ENCODE data around the gene TRDMT1.
"Not testable (repeated sequence)": the region's sequence is repeated elsewhere in the genome, so short reads cannot be mapped to it uniquely, and the experiment has no call there.

TRDMT1 gene

DNA sequence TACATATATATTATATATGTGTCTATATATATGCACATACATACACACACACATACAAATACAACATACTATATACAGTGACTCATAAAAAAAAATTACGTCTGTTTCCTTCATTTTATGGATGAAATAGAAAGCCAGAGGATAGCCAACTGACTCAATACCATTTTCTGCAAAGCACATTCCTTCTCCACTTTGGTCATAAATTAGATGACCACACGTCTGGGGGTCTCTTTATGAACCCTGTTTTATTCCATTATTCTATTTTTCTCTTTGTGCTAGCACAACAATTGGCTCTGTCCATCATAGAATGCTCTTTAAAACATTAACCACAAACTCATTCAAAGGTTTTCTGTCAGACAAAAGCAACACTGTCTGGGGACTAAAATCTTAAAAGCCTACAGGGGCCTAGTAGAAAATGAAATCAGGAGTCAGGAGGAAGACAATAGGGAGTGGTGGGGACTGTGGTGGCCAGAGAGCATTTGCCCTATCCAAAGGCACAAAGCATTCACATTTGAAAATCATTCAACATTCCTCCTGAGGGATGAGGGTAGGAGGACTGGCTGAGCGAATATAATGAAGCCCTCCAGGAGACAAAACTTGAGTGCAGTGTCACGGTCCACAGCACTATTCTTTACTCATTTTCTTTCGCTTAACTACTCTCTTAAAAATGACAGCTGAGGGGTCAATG, 76.1 kb downstream of the TRDMT1 start:
- no peak for DNase-seq

DNA sequence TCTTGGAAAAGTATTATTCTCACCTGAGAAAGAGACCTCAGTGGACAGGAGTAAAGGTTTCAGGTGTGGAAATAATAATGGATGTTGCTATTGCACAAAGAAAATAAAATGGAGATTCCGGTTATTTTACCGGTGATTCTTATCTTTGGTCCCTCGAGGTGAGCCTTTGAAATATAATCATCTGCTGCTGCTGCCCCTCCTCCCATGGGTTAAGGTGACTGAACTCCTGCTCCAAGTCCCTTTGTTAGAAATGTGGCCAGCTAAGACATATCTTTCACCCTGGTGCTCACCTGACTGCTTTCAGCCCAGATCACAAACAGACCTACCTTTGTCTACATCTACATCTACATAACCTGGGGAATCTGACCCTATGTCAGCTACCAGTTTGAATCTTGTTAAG, 77.5 kb downstream of the TRDMT1 start:
- DNase-seq = no peak

DNA sequence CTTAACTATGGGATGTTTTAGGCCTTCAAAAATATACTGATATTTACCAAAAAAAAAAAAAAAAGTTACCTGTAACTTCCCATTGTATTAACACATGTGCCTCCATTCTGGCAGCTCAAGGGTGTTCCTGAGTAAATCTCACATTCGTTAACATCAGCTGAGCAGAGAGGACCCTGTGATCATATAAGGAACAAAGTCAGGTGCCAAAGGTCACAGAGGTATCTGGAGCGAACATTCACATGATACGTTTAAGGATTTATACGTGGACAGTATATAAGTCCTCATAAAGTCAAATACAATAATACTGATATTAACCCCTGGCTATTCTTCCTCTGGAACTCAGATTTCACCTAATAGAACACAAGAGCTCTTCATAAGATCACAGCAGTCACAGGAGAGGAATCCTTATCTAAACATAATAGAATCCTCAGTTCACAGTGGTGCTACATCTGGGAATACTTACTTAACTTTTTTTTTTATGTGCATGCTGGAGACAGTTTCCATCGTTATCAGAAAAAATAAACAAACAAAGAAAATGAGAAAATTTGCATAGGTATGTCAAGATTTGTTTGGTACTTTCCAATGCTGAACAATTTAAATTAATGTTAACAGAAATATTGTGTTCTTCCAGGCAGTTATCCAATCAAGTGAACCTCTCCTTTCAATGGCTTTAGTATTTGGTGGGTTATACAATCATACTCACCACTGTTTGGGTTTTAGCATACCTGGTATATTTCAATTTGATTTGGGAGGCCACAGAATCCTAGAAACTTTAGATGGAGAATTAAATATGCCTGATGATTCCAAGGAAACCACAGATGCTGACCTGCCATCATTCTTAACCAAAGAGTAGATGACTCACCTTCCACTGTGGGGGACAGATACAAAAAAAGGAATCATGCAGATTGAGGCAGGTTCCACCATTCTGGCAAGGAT, 78.5 kb downstream of the TRDMT1 start:
- no peak for DNase-seq

DNA sequence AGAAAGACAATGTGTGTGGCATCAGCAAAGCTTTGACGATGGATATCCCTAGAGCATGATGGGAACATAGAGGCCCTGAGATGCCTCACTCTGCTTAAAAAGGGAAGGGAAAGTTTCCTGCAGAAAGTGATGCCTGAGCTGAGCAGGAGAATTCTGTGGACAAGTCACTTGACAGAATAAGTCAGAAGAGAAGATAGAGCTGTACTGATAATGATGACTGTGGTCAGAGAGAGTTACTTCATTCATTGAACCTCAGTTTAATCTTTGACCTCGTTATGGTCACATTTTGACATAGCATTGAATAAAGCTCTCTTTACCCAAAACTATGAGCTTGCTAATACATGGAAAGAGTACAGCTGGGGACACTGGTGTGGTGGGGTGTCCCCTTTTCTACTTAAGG, 79.4 kb downstream of the TRDMT1 start:
- no peak for DNase-seq

DNA sequence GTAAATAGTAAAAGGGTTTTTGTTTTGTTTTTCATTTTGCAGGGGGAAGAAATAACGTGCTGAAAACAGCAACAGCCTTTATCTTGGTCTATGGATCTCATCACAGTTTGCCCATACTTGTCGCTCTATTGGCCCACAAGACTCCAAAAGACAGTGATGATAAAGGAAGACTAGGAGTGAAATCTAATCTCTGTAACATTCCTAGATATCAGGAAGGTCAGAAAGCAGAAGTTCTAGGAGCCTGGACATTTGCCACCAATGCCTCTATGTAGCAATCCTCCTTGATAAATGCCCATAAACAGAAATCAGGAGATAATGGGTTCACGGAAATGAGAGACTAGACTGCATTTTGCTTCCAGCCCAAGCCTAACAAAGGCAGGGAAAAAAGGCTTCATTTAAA, 80.8 kb downstream of the TRDMT1 start:
- DNase-seq = no peak

DNA sequence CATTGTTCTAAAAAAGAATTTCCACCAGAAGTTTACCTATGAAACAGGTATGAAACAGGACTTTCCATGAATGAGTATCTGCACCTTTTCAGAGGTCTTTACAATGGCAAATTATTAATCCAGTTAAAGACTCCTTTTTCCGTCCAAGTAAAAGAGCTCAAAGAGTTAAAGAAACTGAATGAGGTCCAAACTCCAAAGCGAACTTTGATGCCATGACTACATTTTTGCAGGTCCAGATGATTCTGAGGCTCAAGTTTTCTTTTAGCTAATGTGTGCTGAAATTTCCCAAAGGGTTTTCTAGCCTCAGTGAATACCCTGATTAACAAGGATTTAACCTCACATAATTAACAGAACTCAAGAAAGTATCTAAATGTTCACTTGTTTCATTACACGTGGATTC, 81.6 kb downstream of the TRDMT1 start:
- DNase-seq = no peak

DNA sequence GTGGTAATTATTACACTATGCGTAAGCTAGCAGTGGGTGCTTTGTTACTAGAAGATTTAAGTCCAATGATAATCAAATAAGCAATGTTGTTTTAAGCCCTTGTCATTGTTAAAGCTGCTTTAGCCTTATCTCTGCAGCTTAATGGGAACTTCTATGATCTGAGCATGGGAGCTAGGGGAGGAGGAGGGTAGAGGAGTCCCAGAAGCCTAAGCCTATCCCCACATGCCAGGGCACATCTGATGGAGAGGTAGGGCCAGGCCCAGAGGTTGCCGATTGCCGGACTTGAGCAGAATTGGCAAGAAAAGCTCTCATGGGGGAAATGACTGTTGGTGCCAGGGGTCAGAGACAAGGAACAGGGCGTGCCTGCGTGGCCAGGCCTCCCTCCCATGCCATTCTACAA, 85.3 kb downstream of the TRDMT1 start:
- no peak for DNase-seq

DNA sequence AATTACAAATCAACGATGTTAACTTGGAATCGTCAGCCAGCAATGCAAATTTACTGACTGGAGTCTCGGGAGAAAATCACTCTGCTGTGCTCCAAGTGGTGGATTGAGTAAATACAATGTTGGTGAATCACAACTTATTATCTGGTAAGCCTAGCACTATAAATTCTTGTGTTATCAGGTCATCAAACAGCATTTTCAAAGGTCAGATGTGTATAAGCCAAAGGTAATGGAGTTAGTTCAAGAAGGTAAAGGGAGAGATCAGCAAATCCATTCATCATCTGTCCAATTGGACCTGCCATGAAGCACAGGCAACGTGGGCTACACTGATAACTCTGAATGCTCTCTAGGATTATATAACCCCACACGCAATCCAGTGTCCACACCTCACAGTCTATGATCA, 85.8 kb downstream of the TRDMT1 start:
- no peak for DNase-seq

DNA sequence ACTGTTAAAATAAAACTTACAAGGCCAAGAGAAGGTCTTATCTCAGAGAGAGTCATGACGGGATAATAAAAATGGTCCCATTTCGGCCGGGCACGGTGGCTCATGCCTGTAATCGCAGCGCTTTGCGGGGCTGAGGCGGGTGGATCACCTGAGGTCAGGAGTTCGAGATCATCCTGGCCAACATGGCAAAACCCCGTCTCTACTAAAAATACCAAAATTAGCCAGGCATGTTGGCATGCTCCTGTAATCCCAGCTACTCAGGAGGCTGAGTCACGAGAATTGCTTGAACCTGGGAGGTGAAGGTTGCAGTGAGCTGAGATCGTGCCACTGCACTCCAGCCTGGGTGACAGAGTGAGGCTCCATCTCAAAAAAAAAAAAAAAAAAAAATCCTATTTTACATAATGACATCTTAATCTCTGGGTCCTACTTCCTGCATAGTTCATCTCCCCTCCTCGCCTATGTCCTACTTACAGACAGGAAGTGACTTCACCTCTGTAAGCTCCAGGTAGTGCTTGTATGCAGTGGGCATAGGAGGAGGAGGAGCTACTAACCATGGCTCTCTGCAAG, 86.5 kb downstream of the TRDMT1 start:
- not testable (repeated sequence) for DNase-seq

DNA sequence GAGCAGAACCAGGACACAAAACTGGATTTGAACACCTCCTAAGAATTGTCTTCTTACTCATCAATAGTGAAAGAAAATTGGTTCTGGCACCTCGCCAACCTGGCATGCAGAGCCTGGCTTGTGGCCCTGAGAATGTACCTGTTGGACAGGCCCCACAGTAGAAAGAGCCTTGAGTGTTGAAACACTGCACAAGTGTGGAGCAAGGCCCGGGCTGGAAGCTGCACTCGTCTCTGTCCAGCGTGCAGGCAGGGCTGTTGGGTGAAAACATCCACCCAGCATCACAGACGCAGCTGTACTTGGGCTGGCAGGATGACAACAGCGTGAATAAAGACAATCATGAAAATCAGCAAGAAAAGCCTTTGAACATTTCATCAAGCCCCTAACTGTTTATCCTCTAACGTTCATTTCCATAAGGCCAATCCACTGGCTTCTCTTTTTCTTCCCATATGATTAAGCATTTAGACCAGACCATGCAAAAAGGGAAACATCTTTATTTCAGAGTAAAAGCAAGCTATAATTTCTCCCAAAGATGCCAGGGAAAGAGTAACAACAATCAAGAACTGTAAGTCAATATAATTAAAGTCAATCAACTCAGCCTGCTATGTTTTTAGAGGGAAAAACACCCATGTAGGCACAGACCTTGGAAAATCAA, 87.5 kb downstream of the TRDMT1 start:
- DNase-seq = no peak

DNA sequence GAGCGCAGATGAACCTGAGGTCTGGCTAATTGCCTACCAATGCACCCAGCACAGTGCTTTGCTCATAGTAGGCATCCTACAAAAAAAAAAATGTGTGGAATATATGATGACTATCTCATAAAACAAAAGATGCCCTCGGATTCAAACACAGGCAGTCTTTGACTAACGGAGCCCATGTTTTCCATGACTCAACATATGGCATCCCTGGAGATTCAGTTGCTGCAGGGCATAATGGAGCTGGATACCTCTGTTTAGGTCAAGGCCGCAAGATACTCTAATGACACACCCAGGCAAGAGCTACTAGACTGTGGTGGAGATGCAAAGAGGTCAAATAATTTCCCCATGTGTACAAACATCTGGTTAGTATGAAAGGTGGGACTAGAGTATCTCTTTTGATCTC, 88.1 kb downstream of the TRDMT1 start:
- DNase-seq = no peak

DNA sequence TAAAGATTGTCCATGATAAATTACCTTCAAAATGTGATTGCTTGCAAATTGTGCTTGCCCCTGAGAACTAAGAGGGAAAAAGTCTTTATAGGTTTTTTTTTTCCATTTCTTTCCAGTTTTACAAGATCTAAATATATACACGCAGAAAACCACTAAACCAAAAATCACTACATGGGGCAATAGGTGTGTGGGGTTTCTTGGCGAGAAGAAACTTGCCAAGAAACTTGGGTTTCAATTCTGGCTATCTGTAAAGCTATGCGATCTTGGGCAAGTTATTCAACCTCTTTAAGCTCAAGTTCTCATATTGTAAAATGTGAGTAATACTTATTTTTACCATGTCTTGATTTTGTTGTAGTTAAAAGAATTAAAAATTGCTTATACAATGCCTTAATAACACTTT, 88.9 kb downstream of the TRDMT1 start:
- no peak for DNase-seq

DNA sequence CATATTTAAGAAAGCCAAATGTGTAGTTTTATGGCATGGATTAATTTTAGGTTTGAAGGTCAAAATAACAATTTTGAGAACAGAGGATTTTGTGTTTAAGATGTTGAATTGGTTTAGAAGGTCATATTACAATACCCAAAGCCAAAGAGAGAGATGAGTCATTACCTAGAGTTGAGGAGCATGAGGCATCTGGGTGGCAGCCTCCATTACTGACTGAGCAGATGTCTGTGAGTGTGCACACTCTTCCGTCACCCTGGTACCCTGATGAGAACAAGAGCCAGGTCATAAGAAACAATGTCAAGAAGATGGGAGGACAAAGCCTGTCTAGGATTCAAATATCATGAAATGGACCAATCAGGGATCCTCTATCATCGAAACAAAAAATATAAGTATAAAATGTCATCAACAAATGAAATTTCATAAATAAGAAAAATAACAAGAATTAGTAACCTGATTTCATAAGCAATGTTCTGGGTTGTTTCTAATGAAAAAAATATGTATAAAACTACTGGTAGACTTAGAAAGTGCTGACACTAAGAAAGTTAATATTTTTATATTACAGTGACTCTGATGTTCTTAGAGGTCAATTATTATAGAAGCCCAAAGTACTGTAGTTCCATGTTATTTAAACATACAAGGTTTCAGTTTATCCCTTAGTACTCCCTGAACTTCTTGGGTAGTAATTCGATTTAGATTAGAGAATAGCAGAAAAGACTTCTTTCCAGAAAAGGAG, 91.8 kb downstream of the TRDMT1 start:
- DNase-seq = no peak

DNA sequence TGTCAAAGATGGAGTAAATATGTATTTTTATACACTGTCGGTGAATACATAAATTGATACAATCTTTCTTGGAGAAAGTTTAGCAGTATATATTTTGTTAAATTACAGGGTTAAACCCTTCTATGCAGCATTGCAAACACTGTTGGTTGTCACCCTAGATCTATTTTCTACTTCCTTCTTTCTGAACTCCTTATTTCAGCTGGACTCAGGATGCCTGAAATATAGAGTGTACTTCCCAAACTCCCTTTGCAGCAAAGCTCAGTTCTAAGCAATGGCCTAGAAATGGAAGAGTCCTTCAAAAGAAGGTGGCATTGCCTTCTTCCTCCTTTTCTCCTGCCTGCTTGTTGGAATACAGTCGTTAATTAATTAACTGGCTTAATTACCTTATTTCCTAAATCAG, 92.4 kb downstream of the TRDMT1 start:
- DNase-seq = no peak

DNA sequence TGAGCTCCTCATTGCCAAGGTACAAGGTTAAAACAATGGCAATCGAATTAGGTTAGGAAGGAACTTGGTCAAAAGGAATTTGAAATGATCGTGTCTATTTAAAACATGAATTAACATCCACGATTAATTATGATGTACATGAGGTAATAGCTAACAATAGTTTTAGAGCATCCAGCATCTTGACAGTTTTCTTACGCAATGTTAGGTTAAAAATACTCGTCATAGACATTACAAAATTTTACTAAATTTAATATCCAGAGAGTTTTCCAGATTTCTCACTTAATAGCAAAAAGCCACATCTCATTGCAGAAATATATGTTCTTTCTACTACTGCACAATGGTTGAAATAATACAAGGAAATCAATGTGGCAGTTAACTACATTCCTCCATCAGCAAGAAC, 94.5 kb downstream of the TRDMT1 start:
- DNase-seq = no peak

DNA sequence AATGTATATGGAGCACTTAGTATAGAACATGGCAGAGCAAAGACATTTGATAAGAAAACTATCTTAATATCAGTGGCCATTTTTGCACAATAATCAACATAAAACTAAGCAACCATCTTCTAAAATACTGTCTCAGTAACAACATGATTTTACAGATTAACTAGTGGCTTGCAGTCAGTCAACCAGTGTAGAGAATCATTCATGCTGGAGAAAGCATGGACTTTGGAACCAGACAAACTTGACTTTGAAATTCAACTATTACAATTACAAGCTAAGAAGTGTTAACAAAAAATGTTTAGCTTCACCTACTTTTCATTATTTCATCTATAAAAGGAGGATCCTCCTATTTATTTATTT, 99.6 kb downstream of the TRDMT1 start:
- no peak for DNase-seq

DNA sequence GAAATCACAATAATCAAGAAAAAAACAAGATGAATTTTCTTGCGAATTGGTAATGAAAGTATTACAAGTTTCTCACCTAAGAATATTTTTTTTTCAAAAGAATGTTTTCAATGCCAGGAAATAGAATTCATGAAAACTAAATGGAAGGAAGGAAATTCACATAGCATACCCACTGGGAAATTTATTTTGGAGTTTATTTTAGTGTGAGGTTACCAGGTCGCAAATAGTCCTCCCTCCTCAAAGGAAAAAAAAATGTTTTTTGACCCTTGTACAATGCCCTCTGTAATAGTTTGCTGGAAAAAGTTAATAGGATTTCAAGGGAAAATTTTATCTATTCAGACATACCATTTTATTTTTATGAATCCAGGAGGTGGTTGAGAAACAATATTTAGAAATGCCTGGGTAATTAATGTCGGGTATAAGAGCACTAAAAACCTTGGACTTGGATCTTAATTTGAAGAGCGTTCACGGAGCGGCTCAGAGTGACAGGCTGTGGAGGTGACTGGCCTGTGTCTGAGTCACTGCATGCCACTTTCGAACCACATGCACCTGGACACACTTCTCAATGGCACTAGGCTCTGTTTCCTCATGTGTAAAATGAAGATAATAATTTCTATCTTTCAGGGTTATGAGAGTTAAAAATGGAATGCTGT, 100.1 kb downstream of the TRDMT1 start:
- no peak for DNase-seq

DNA sequence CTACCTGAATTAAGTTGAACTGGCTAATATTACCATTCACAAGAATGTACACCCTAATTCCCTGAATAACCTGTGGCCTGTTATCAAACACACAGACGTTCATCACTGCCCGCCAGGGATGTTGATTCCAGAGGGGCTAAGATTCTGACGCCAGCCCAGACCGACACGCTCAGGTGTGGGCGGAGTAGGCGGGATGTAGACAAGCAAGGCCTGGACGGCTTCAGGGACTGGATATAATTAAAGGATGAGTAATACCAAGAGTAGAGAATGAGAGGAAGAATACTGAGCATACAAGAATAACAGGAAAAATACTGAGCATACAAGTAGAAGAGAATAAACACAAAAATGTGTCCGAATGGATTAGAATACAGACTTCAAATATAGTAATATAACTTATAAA, 100.9 kb downstream of the TRDMT1 start:
- no peak for DNase-seq

DNA sequence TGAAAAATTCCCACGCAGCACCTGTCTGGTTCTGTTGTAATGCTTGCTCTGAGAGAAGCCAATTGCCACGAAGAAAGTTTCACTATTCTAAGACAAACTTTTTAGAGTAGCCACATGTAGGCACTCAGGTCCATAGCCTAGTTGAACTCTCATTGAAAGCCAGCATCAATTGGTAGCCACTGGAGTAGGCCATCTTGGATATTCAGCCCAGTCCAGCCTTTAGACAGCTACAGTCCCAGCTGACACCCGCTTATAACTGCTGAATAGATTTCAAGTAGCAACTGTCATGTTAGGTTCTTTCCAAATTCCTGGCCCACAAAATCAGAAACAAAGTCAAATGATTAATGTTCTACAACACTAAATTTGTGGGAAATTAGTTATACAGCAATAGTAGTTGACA, 103.5 kb downstream of the TRDMT1 start:
- DNase-seq = no peak
